CD4-positive, alpha-beta T cell treated with Interferon alpha-2 for 1 hour (primary cell): ENCODE measurements around the gene WASHC2A.
"Not testable (repeated sequence)": the region's sequence is repeated elsewhere in the genome, so short reads cannot be mapped to it uniquely, and the experiment has no call there.

Experiments used
- DNase-seq, 2 donors: peaks; one replicate each; pipeline ENCODE4 v3.0.0-alpha.2; 2020 to 2022

WASHC2A gene

DNA sequence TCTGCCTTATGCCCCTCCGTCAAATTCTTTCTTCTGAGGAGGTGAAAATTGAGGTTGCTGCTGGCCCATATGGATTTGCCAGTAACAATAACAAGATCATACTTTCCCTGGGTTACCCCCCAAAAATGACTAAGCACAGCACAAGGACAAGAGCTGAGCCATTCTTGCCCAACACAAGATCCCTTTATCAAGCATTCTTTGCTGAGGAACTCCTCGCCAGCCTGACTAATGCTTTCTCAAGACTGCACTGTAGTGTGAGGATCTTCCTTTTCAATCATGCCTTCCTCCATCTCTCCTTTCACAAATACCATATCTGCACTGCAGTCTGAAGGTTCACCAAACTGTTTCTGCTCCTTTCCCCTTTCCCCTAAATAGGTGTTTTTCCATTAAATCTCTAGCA, 92.1 kb downstream of the WASHC2A start:
- DNase-seq = not testable (repeated sequence)

DNA sequence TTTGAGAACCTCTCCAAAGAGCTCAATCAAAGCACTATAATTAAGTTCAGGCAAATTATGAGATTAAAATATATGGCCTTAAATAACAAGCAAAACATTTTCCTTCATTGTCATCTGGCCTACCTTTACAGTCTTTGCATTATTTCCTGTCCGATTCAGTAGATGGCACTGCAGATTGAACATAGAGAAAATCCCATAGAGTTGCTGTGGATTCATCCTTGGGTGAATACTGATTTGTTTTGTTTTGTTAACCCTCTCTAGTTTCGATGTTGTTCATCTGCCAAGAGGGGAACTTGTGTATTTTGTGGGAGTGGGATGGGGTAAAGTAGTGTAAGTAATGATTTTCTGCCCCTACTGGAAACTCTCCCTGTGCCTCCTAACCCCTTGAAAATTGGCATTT, 97.3 kb downstream of the WASHC2A start:
- not testable (repeated sequence) for DNase-seq

DNA sequence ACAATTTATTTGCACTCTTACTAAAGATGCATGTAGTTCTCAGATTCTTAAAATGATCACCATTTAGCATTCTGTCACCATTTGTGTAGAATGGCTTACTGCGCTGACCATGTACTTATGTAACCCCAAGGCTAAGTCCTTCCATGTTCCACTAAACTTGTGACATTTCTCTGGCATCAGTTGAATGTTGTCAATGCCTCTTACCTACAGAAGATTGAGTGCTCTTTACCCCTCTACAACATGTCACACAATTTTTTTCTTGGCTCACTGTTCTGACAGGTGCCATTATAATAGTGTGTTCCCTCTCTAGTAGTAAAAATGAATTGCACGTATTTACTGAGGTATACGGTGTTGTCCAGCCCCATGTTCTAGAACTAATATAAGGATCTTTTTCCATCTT, 100.1 kb downstream of the WASHC2A start:
- not testable (repeated sequence) for DNase-seq

DNA sequence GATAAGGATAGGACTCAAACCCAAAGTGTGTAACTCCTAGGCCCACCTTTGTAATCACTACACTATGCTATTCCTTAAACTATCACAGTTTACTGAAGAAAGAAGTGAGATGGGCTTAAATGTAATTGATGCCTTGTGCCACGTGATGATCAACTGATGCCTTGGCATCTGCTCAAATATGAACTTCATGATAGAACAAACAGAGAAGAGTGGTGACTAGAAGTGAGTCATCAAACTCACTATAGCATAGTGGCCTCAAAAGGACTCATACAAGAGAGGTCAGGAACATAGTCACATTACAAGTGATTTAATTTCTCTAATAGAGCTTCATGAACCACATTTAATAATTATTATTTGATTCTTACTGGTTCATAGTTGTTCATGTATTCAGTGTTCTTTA, 101.8 kb downstream of the WASHC2A start:
- not testable (repeated sequence) for DNase-seq

DNA sequence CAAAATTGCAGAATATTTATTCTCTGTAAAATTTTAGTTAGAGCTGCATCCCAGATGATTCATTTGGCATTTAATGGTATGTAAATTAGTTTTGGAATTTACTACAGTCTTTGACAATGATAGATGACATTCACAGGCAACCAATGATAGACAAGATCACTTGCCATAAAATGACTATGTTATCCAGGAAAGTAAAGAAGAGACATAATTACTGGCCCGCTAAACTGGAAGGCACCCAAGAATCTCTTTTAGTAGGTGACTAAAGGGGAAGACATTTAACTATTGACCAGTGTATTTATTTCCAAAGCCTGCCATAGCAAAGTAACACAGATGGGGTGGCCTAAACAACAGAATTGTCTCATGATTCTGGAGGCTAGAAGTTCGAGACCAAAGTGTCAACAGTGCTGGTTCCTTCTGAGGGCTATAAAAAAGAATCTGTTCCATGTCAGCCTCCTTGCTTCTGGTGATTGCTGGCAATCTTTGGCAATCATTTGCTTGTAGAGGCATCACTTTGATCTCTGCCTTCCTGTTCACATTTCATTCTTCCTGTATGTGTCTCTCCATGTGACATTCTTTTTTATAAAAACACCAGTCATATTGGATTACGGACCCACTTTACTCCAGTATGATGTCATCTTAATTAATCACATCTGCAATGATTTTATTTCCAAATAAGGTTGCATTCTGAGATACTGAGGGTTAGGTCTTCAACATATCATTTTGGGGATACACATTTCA, 107.2 kb downstream of the WASHC2A start:
- DNase-seq = not testable (repeated sequence)
